ENCODE results near the gene C16orf92.
"Not testable (repeated sequence)": the region's sequence is repeated elsewhere in the genome, so short reads cannot be mapped to it uniquely, and the experiment has no call there.

GRCh38 chr16:30012598-30012997 is 10.4 kb upstream of the C16orf92 start:
- TF ChIP-seq EP300, CTCF (IDR thresholded peaks at IDR 0.05): not testable (repeated sequence)
